GM18873 (cell line): ENCODE measurements around the gene ADGRV1.
A peak's percentile ranks its signal among the peaks of the same experiment; 100 is the strongest.
"Not testable (repeated sequence)": the region's sequence is repeated elsewhere in the genome, so short reads cannot be mapped to it uniquely, and the experiment has no call there.

Source experiments
- ATAC-seq: cut with Tn5 transposase; IDR thresholded peaks from one replicate; pipeline ENCODE4 v1.9.1; 2021; ENCODE audit warnings: mild to moderate bottlenecking, moderate library complexity, moderate number of reproducible peaks; ENCODE audit not compliant: unreplicated experiment, low FRiP score

Gene ADGRV1

DNA sequence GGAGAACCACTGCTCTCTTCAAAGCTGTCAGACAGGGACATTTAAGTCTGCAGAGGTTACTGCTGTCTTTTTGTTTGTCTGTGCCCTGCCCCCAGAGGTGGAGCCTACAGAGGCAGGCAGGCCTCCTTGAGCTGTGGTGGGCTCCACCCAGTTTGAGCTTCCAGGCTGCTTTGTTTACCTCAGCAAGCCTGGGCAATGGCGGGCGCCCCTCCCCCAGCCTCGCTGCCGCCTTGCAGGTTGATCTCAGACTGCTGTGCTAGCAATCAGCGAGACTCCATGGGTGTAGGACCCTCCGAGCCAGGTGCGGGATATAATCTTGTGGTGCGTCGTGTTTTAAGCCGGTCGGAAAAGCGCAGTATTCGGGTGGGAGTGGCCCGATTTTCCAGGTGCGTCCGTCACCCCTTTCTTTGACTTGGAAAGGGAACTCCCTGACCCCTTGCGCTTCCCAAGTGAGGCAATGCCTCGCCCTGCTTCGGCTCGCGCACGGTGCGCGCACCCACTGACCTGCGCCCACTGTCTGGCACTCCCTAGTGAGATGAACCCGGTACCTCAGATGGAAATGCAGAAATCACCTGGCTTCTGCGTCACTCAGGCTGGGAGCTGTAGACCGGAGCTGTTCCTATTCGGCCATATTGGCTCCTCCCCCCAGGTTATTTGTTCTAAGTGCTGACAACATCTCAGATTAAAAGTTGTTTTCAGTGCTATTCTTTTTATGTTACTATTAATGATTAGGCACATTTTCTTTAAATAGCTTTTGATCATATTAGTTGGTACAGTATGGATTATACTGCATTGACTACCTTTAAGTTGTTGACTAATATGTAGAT is 370.6 kb downstream of the ADGRV1 start:
- not testable (repeated sequence) for ATAC-seq

DNA sequence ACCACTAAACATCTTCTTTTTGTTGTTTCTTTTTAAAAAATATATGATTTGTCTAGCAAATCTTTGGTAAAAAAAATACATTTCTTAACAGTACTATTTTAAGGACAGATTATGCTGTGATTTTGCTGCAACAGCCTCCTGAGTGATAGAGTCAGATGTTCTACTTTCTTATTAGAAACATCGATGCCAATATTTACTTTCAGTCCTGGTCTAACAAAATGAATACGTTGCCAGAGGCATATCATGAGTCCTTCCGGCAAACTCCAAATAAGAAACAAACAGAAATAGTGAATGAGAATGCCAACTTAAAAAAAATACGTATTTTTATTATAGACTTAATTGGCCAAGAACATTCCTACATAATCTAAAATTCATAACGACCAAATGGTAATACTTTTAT is 371.5 kb downstream of the ADGRV1 start:
- ATAC-seq = no peak

DNA sequence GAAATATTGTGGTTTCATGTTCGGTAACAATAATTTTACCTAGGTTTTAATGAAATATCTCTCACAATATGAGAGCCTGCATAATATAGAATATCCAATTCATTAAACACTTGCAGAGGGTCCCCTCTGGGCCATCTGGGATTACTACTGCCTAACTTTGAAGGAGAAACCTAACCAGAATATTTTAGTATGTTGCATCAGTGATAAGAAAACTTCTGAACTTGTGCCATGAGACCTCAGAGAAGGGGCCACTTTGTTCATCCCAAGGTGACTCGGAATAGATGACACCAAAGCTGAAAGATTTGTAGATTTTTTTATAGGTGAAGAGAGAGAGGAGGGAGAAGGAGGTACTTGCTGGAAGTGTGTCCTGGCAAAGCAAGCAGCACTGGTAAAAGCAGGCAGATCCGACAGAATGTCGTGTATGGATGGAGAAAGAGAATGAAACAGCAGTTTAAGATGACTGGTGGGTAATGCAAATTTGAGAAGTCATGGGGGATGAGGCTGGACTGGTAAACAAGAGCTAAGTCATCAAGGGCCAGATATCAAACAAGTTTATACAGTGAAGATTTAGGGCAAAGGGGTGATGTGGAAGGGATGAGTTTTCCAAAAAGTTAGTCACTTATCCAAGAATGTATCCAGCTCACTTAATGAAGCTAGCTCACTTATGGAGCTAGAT is 372.3 kb downstream of the ADGRV1 start:
- ATAC-seq = no peak

DNA sequence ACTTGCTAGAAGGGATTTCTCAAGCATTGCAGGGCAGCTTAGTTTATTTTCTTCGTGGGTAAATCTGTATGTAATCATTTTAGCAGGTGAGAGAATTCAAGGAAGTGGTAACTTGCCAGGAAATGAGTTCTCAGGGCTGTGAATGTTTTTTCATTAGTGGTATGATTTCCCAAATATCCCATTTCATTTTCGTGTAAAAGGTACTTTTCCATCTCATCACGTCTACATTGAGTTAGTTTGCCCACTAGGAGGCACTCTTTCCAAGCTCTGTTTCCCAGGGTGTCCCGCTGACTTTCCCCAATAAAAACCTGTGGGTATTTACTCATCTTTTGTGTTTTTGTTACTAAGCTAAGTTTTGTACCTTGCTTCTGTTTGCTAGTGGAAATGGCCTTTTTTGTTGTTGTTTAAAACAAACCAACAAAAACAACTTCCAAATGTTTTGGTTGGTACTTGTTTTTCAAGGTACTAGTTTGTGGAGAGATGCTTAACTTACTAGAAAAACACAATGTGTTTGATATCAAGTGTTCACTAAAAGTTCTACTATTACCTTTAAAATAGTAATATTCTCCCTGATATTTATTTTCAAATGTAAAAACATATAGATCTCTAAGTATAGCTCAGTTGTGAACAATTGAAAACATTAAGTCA is 373.6 kb downstream of the ADGRV1 start:
- ATAC-seq = peak; percentile 60

DNA sequence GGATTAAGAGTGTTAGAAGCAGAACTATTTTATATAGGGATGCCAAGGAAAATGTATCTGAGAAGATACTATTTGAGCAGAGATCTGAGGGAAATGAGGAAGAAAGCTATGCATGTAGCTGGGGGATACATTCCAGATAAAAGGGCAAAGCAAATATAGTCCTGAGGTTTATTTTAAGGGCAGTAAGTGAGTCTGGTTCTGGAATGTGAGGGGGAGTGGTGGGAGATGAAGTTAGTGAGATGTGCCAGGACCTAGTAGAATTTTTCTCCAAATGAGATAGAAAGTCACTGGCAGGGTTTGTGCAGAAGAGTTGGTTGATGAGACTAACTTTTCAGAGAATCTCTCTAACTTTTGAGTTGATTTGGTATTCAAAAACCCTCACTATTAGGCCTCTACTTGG is 374.7 kb downstream of the ADGRV1 start:
- ATAC-seq = no peak

DNA sequence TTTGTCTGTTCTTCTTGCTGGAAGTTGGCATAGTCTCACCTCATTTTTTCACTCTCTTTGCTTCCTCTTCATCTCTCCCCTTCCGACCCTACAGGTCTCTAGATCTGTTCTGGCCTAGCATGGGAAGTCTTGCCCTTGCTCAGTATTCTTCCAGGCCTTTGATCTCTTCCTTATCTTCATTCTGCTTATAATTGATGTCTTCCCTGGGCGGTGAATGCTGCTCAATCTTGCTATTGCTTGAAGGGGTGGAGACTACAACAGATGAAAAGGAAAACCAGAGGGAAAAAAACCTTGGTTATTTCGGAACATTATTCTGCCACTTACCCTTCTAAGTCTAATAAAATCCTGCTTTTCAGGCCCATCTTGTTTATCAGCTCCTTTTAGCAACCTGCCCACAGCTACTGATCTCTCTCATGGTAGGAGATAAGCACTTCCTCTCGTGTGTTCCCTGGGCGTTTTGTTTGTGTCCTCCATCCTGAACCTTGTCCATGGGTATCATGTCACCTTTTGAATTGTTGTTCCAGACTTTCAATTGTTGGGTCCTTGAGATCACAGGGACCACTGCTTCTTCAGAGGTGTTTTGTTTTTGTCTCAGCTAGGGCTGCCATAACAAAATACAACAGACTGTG is 375.6 kb downstream of the ADGRV1 start:
- ATAC-seq = no peak

DNA sequence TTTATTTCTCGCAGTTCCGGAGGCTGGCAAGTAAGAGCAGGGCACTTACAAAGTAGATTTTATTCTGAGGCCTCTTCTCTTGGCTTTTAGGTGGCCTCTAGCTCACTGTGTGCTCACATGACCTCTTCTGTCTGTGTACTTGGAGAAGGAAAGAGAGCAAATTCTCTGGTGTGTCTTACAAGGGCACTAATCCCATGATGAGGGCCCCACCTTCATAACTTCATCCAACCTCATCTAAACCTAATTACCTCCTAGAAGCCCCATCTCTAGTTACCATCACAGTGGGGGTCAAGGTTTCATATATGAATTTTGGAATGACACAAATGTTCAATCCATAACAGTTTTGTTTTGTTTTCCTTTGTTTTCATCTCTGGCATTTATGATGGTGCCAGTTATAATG is 376.1 kb downstream of the ADGRV1 start:
- ATAC-seq = no peak

DNA sequence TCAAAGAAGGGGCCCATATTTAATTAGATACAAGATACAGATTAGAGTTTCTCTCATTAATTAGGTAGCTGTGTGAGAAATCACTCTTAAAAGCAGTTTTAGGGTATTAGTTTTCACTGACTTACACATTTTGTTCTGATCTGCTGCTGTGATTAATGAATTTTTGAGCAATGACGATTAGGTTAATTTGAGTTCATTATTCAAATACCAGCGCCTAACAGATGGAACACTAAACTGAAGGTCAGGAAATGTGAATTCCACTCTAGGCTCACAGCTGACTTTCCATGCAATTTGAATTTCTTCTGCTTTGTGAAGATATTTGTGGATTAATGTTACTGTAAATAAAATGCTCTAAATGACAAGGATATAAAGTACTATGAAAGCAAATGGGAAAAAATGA is 380.6 kb downstream of the ADGRV1 start:
- no peak for ATAC-seq

DNA sequence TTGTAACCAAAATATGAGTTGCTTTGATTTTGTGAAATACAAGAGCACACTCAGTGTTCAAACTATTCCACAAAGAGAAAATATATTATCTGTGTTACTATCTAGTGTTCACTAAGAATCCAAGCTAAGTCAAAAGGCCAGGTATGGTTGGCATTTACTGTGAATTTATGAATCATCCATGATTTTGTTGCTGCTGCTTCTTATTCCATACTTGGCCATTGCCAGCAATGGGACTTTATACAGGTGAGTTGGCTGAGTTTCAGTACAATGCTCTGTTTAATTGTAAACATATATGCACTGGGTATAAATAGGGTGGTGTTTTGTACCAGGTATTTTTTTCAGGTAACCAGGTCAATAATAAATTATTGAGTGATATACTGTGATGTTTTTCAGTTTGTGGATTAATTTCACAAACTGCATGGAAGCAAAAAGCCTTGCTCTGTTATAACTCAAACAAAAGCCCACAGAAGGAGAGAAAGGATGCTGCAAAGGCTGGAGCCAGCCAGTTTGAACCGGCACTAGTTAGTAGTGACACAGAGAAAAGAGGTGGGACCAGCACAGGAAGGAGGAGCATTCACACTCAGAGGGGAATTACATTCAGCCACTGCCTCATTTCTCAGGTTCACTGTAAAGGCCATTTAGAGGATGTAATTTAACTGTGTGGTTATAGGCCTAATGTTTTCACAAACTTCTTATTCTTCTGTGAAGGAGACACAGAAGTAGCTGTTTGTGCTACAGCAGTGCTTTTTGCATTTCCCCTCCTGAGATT is 381.8 kb downstream of the ADGRV1 start:
- peak; percentile 100 for ATAC-seq

- no peak for ATAC-seq
Observed at GRCh38 chr5:90941002-90941720, 382.6 kb downstream of the ADGRV1 start.

DNA sequence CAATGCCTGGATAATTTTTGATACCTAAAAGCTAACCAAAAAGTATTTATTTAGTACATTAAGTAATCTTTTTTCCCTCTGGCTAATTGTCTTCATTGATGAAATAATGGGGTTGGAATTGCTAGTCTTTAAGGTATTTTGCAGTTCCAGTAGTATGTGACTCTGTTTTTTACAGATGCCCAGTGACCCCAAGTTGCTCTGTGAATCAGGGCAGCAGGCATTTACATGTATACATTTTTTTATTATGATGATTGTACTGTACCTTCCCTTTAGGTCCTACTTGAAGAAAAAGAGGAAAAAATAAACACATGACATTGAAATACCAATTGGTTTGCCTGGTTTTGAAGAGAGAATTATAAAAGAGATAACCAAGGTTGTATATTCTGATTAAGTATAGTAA is 385.5 kb downstream of the ADGRV1 start:
- no peak for ATAC-seq

- ATAC-seq = no peak
Observed at GRCh38 chr5:90947667-90948066, 389.1 kb downstream of the ADGRV1 start.

DNA sequence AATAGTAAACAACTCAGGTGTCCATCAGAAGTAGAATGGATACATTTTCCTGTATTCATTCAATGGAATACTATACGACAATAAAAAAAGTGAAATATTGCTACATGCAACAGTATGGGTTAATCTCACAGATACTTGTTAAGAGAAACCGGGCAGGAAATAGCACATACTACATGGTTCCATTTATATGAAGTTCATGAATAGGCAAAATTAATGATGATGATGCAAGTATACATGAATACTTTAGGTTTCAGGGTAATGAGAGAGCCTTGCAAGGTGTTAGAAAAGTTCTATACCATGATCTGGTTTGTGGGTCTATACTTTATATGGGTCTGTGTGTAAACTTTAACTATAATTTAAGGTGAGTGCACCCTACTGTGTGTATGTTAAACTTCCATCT is 390.4 kb downstream of the ADGRV1 start:
- ATAC-seq = no peak

- peak; percentile 64 for ATAC-seq
Observed at GRCh38 chr5:90949469-90950358, 391.1 kb downstream of the ADGRV1 start.

GRCh38 chr5:90955001-90955635 is 396.5 kb downstream of the ADGRV1 start:
- no peak for ATAC-seq

- no peak for ATAC-seq
Observed at GRCh38 chr5:90956511-90957097, 398.0 kb downstream of the ADGRV1 start.

GRCh38 chr5:90957906-90958305 is 399.3 kb downstream of the ADGRV1 start:
- no peak for ATAC-seq

GRCh38 chr5:90959262-90959661 is 400.7 kb downstream of the ADGRV1 start:
- no peak for ATAC-seq
